Esophagus muscularis mucosa (tissue), 4 donors: ENCODE data around the gene HOGA1.

Experiments
- CTCF ChIP-seq, 3 experiments: fragments of 200-600 bp in 2 of 3; fragments of 450-650 bp in 1 of 3; sonication (generic) in 2 of 3; IDR thresholded peaks; one replicate each; pipeline ENCODE4 v1.5.1; 2017 to 2019; ENCODE audit warnings: antibody characterized with exemption in 3 of 3, mild to moderate bottlenecking in 2 of 3, moderate library complexity in 1 of 3
- EP300 ChIP-seq: sonication (generic); formaldehyde crosslinking; IDR thresholded peaks from one replicate; pipeline ENCODE4 v1.6.1; 2017; ENCODE audit warnings: antibody characterized with exemption
- POLR2A ChIP-seq: fragments of 450-650 bp; IDR thresholded peaks from one replicate; pipeline ENCODE4 v1.6.1; 2017; ENCODE audit warnings: antibody characterized with exemption, moderate library complexity, mild to moderate bottlenecking, low read depth
- POLR2AphosphoS5 ChIP-seq, 2 donors: sonication (generic); formaldehyde crosslinking; IDR thresholded peaks; one replicate each; pipeline ENCODE4 v1.6.1; 2017; ENCODE audit warnings: antibody characterized with exemption in 2 of 2

GRCh38 chr10:97618733-97619132, 34.5 kb downstream of the HOGA1 start:
- TF ChIP-seq POLR2AphosphoS5 (IDR thresholded peaks at IDR 0.05) (no peak), CTCF (IDR thresholded peaks at IDR 0.05) (no peak), POLR2A (no peak), EP300 (no peak)
